Fibroblast of the aortic adventitia (primary cell): ENCODE measurements around the gene FBXO33. TPM values are rescaled to one million over a fixed set of nuclear protein-coding genes. Genes with fewer than 3 reads are reported as not detected.
A peak's percentile ranks its signal among the peaks of the same experiment; 100 is the strongest.

Experiments used
- DNase-seq: peaks from one replicate; pipeline ENCODE4 v3.0.0-alpha.2; 2010; ENCODE audit warnings: low read depth
- H3K4me3 ChIP-seq: 2 replicates; pipeline ENCODE4 v1.5.1; 2011; ENCODE audit warnings: low read depth, mild to moderate bottlenecking, control low read depth, low read length, moderate library complexity
- CTCF ChIP-seq: IDR thresholded peaks from 2 replicates; pipeline ENCODE4 v1.5.1; 2011; ENCODE audit warnings: mild to moderate bottlenecking, low read length, control low read depth, inconsistent platforms; ENCODE audit not compliant: insufficient read depth
- total RNA-seq: library from RNA; depleted of rRNA; stranded (reverse); fragments of >200 nt; gene quantifications from 2 replicates; pipeline ENCODE4 v1.2.3, GENCODE V29; 2012; ENCODE audit warnings: low replicate concordance

Gene FBXO33
- total RNA-seq, 1 donor = 17.5 TPM

GRCh38 chr14:39382463-39382862, 49.8 kb downstream of the FBXO33 start:
- H3K4me3 ChIP-seq = no peak overlapping the region
- no peak for TF ChIP-seq CTCF
- no peak for DNase-seq

GRCh38 chr14:39381366-39381765, 50.9 kb downstream of the FBXO33 start:
- no peak for DNase-seq
- no peak overlapping the region for H3K4me3 ChIP-seq
- TF ChIP-seq CTCF = no peak

- DNase-seq = peak; percentile 66
- TF ChIP-seq CTCF = no peak
- peak overlapping the region; percentile 18 for H3K4me3 ChIP-seq
These were observed 55.4 kb downstream of the FBXO33 start for GRCh38 chr14:39376667-39377403.

- TF ChIP-seq CTCF = no peak
- no peak overlapping the region for H3K4me3 ChIP-seq
- DNase-seq = peak; percentile 75
These were observed 57.4 kb downstream of the FBXO33 start for GRCh38 chr14:39374851-39375250.

GRCh38 chr14:39372656-39373055, 59.6 kb downstream of the FBXO33 start:
- DNase-seq = peak; percentile 57
- no peak for TF ChIP-seq CTCF
- no peak overlapping the region for H3K4me3 ChIP-seq

- no peak for DNase-seq
- TF ChIP-seq CTCF = no peak
- H3K4me3 ChIP-seq = no peak overlapping the region
These were observed 61.8 kb downstream of the FBXO33 start for GRCh38 chr14:39370415-39370814.

- no peak for TF ChIP-seq CTCF
These were observed 63.2 kb downstream of the FBXO33 start for GRCh38 chr14:39369029-39369428.

More at GRCh38 chr14:39369029-39369428, 63.2 kb downstream of the FBXO33 start:
- H3K4me3 ChIP-seq = no peak overlapping the region
- DNase-seq = no peak
